Lung microvascular endothelial cell (primary cell): ENCODE results near the gene NOMO2. TPM values are rescaled to one million over a fixed set of nuclear protein-coding genes. Genes with fewer than 3 reads are reported as not detected.
"Not testable (repeated sequence)": the region's sequence is repeated elsewhere in the genome, so short reads cannot be mapped to it uniquely, and the experiment has no call there.

Experiments used
- DNase-seq, 2 donors: peaks; one replicate each; pipeline versions ENCODE4 v3.0.0 to v3.0.0-alpha.2; 2010; ENCODE audit warnings: low read depth in 2 of 2
- total RNA-seq: library from RNA; depleted of rRNA; stranded (reverse); fragments of >200 nt; gene quantifications from 2 replicates; pipeline ENCODE4 v1.2.1, GENCODE V29; 2014

The NOMO2 gene
- 105 and 145 TPM in 2 replicates for total RNA-seq

GRCh38 chr16:18561727-18562314, at the start of gene NOMO2:
Gene NOMO2 (minus strand): TSS chr16:18562097. CDS start chr16:18562040, 57 bp downstream.
- DNase-seq = peak; percentile 16 to 18

- not testable (repeated sequence) for DNase-seq
Observed at GRCh38 chr16:18610147-18610803, 48.4 kb upstream of the NOMO2 start.

- not testable (repeated sequence) for DNase-seq
Observed at GRCh38 chr16:18608271-18608670, 46.4 kb upstream of the NOMO2 start.

GRCh38 chr16:18603572-18604246, 41.8 kb upstream of the NOMO2 start:
- not testable (repeated sequence) for DNase-seq

GRCh38 chr16:18598582-18598981, 36.7 kb upstream of the NOMO2 start:
- not testable (repeated sequence) for DNase-seq

- DNase-seq = not testable (repeated sequence)
Observed at GRCh38 chr16:18597734-18598133, 35.8 kb upstream of the NOMO2 start.

GRCh38 chr16:18597319-18597718, 35.4 kb upstream of the NOMO2 start:
- DNase-seq = peak in 1 of 2 donors; percentile 23

GRCh38 chr16:18595796-18596195, 33.9 kb upstream of the NOMO2 start:
- DNase-seq = not testable (repeated sequence)

- DNase-seq = not testable (repeated sequence)
Observed at GRCh38 chr16:18594880-18595279, 33.0 kb upstream of the NOMO2 start.

GRCh38 chr16:18593904-18594303, 32.0 kb upstream of the NOMO2 start:
- not testable (repeated sequence) for DNase-seq

GRCh38 chr16:18592982-18593381, 31.1 kb upstream of the NOMO2 start:
- DNase-seq = not testable (repeated sequence)

- DNase-seq = peak; percentile 36 to 50
Observed at GRCh38 chr16:18591908-18592307, 30.0 kb upstream of the NOMO2 start.

GRCh38 chr16:18591441-18591840, 29.5 kb upstream of the NOMO2 start:
- DNase-seq = not testable (repeated sequence)

GRCh38 chr16:18589806-18590205, 27.9 kb upstream of the NOMO2 start:
- DNase-seq = not testable (repeated sequence)

- DNase-seq = not testable (repeated sequence)
Observed at GRCh38 chr16:18586560-18587540, 25.0 kb upstream of the NOMO2 start.

- DNase-seq = not testable (repeated sequence)
Observed at GRCh38 chr16:18585789-18586188, 23.9 kb upstream of the NOMO2 start.

- DNase-seq = no peak
Observed at GRCh38 chr16:18582902-18583301, 21.0 kb upstream of the NOMO2 start.

- DNase-seq = not testable (repeated sequence)
Observed at GRCh38 chr16:18580396-18580795, 18.5 kb upstream of the NOMO2 start.

- not testable (repeated sequence) for DNase-seq
Observed at GRCh38 chr16:18579261-18579660, 17.4 kb upstream of the NOMO2 start.

- not testable (repeated sequence) for DNase-seq
Observed at GRCh38 chr16:18577942-18578341, 16.0 kb upstream of the NOMO2 start.

- DNase-seq = not testable (repeated sequence)
Observed at GRCh38 chr16:18575945-18576344, 14.0 kb upstream of the NOMO2 start.
